ENCODE results near the gene MAF.

MAF gene

DNA sequence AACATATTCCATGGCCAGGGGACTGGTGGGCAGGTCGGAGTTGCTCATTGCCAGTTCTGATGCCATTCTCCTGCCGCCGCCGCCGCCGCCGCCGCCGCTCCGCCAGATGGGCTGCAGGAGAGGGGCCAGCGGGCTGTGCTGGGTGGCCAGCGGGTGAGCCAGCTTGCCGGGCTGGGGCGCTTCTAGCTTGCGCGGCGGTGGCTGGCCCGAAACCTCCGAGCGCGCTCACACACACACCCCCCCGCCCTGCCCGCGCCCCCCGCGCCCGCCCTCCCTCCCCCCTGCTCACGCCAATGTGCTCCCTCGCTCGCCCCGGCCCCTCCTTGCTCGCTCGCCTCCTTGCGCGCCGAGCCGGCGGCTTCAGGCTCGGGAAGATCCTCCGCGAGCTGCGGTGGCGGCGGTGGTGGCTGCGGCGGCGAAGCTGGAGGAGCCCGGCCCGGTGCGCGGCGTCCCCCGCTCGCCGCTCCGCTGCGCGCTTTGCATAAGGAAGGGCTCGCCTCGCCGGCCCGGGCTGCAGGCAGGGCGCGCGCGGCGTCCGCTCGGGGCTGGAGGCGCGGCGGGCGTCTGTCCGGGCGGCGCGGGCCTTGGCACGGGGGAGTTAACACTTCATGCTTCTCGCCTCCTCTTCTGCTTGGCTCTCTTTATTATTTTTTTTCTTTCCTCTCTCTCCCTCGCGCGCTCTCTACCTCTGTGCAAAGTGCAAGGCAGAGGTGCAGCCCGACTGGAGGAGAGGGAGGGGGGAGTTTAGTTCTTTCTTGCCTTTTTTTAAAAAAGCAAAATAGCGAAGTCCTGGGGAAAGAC lies 500 bp downstream of the MAF start:
- TF ChIP-seq CTCF (IDR thresholded peaks at IDR 0.05; ENCODE audit: control insufficient read depth, insufficient read depth, low read depth, low read length, missing control alignments), result no peak
- peak overlapping the region; percentile 57 for H3K4me3 ChIP-seq (ENCODE audit: control insufficient read depth, low read depth, low read length)
- no peak for DNase-seq (ENCODE audit: low read depth)

DNA sequence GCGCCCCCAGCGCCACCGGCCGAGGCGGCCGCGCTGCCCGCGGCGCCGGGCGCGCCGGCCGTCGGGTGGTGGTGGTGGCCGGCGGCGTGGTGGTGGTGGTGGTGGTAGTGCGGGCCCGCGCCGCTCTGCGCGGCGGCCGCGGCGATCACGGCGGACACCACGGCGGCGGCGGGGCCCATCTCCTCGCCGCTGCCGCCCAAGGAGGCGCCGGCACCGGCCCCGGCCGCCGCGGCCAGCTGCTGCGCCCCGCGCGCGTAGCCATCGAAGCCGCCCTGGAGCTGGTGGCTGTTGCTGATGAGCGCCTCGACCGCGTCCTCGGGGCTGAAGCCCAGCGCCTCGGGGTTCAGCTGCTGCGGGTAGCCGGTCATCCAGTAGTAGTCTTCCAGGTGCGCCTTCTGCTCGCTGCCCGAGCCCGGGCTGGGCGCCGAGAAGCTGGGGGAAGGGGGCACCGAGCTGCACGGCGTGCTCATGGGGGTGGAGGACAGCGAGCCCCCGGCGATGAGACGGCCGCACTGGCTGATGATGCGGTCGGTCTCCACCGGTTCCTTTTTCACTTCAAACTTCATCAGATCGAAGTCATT lies 1.2 kb downstream of the MAF start:
- no peak for TF ChIP-seq CTCF (IDR thresholded peaks at IDR 0.05; ENCODE audit: control insufficient read depth, insufficient read depth, low read depth, low read length, missing control alignments)
- H3K4me3 ChIP-seq (ENCODE audit: control insufficient read depth, low read depth, low read length), result peak overlapping the region; percentile 19
- DNase-seq (ENCODE audit: low read depth), result no peak

DNA sequence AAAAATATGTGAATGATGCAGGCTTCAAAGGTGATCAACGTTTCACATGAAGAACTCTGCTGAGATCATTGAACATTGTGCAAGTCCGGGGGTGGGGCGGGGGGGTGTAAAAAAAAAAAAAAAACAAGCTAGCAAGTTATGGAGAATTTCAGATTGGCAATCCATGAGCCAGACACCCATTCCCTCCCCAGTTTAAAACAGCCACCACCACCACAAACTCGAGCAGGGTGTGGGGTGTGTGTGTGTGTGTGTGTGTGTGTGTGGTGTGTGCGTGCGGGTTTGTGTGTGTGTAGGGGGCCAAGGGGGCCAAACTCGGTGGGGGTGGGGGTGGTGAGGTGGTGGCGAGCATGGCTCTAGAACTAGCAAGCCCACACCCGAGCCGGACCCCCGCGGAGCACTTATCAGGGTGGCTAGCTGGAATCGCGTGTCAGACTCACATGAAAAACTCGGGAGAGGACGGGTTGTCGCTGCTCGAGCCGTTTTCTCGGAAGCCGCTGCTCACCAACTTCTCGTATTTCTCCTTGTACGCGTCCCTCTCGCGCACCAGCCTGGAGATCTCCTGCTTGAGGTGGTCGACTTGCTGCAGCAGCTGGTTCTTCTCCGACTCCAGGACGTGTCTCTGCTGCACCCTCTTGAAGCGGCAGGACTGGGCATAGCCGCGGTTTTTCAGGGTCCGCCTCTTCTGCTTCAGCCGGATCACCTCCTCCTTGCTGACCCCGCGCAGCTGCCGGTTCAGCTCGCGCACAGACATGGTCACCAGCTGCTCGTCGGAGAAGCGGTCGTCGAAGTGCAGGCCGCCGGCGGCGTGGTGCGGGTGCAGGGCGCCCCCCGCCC lies 2.0 kb downstream of the MAF start:
- peak overlapping the region; percentile 15 for H3K4me3 ChIP-seq (ENCODE audit: control insufficient read depth, low read depth, low read length)
- no peak for DNase-seq (ENCODE audit: low read depth)
- TF ChIP-seq CTCF (IDR thresholded peaks at IDR 0.05; ENCODE audit: control insufficient read depth, insufficient read depth, low read depth, low read length, missing control alignments), result no peak

GRCh38 chr16:79598063-79598347 lies 2.5 kb downstream of the MAF start:
- no peak for TF ChIP-seq CTCF (IDR thresholded peaks at IDR 0.05; ENCODE audit: control insufficient read depth, insufficient read depth, low read depth, low read length, missing control alignments)
- DNase-seq (ENCODE audit: low read depth), result no peak
- no peak overlapping the region for H3K4me3 ChIP-seq (ENCODE audit: control insufficient read depth, low read depth, low read length)

GRCh38 chr16:79597277-79598062 lies 3.1 kb downstream of the MAF start:
- no peak overlapping the region for H3K4me3 ChIP-seq (ENCODE audit: control insufficient read depth, low read depth, low read length)
- TF ChIP-seq CTCF (IDR thresholded peaks at IDR 0.05; ENCODE audit: control insufficient read depth, insufficient read depth, low read depth, low read length, missing control alignments), result no peak
- no peak for DNase-seq (ENCODE audit: low read depth)

DNA sequence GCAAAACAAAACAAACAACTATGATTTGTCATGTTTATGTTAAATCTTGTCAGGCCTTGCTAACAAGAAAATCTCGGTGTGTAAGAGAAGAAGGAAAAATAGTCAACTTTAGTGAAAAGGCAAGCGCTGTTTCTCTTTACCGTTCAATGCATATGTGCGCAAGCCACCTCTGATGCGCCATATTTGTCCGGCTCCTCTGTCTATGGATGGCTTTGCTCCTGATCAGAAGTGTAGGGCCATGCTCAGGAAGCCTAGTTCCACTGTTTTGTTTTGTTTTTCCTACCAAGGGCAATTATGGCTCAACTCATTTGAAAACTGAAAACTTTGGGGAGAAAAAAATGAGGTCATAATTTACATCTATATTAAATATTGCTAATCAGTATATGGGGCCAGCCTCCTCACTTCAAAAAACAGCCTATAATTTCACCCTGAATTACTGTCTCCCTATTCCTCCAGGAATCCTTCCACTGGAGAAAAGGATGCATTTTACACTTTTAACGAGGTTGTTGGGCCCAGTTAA lies 4.5 kb downstream of the MAF start:
- no peak for TF ChIP-seq CTCF (IDR thresholded peaks at IDR 0.05; ENCODE audit: control insufficient read depth, insufficient read depth, low read depth, low read length, missing control alignments)
- no peak for DNase-seq (ENCODE audit: low read depth)
- no peak overlapping the region for H3K4me3 ChIP-seq (ENCODE audit: control insufficient read depth, low read depth, low read length)
